ENCODE data around the gene CNR2.

The CNR2 gene

DNA sequence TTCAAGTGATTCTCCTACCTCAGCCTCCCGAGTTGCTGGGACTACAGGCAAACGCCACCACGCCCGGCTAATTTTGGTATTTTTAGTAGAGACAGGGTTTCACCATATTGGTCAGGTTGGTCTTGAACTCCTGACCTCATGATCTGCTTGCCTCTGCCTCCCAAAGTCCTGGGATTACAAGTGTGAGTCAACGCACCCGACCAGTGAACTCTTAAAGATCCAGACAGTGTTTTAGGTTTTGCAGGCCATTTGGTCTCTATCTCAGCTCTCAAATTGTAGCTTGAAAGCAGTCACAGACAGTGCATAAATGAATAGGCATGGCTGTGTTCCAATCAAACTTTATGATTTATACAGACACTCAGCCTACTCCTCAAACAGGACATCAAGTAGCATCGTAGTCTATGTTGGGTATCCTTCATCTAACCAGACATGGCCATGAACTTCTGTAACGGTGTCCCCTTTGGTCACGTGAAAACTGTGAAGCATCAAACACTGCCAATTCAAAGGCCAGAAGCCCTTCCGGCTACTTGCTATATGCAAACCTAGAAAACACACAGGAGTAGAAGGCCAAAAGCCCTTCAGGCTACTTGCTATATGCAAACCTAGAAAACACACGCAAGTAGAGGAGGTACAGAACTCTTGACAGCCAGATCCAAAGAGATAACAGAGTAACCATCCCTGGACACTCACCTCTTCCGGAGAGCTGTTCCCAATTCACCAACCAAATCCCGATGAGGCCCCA is 48.2 kb downstream of the CNR2 start:
- TF ChIP-seq BACH2 (CRISPR knock-in tag; IDR thresholded peaks at IDR 0.05; ENCODE audit: borderline replicate concordance) (no peak), TCF4 (CRISPR knock-in tag; IDR thresholded peaks at IDR 0.05; ENCODE audit: borderline replicate concordance) (no peak), ZNF8 (CRISPR knock-in tag; IDR thresholded peaks at IDR 0.05) (no peak), PPARA (CRISPR knock-in tag; IDR thresholded peaks at IDR 0.05; ENCODE audit: borderline replicate concordance) (no peak), SNAI2 (CRISPR knock-in tag; IDR thresholded peaks at IDR 0.05) (no peak), GLIS3 (CRISPR knock-in tag; IDR thresholded peaks at IDR 0.05) (no peak), ZFP30 (CRISPR knock-in tag; IDR thresholded peaks at IDR 0.05) (no peak), ZC3H10 (CRISPR knock-in tag; IDR thresholded peaks at IDR 0.05) (no peak), ARNTL (CRISPR knock-in tag; IDR thresholded peaks at IDR 0.05; ENCODE audit: borderline replicate concordance, low read depth) (no peak), ZFP3 (CRISPR knock-in tag; IDR thresholded peaks at IDR 0.05) (no peak)
- TF ChIP-seq, protein P1, sequence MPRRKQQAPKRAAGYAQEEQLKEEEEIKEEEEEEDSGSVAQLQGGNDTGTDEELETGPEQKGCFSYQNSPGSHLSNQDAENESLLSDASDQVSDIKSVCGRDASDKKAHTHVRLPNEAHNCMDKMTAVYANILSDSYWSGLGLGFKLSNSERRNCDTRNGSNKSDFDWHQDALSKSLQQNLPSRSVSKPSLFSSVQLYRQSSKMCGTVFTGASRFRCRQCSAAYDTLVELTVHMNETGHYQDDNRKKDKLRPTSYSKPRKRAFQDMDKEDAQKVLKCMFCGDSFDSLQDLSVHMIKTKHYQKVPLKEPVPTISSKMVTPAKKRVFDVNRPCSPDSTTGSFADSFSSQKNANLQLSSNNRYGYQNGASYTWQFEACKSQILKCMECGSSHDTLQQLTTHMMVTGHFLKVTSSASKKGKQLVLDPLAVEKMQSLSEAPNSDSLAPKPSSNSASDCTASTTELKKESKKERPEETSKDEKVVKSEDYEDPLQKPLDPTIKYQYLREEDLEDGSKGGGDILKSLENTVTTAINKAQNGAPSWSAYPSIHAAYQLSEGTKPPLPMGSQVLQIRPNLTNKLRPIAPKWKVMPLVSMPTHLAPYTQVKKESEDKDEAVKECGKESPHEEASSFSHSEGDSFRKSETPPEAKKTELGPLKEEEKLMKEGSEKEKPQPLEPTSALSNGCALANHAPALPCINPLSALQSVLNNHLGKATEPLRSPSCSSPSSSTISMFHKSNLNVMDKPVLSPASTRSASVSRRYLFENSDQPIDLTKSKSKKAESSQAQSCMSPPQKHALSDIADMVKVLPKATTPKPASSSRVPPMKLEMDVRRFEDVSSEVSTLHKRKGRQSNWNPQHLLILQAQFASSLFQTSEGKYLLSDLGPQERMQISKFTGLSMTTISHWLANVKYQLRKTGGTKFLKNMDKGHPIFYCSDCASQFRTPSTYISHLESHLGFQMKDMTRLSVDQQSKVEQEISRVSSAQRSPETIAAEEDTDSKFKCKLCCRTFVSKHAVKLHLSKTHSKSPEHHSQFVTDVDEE (CRISPR knock-in tag; IDR thresholded peaks at IDR 0.05), result no peak
- TF ChIP-seq, protein P2, sequence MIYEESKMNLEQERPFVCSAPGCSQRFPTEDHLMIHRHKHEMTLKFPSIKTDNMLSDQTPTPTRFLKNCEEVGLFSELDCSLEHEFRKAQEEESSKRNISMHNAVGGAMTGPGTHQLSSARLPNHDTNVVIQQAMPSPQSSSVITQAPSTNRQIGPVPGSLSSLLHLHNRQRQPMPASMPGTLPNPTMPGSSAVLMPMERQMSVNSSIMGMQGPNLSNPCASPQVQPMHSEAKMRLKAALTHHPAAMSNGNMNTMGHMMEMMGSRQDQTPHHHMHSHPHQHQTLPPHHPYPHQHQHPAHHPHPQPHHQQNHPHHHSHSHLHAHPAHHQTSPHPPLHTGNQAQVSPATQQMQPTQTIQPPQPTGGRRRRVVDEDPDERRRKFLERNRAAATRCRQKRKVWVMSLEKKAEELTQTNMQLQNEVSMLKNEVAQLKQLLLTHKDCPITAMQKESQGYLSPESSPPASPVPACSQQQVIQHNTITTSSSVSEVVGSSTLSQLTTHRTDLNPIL (CRISPR knock-in tag; IDR thresholded peaks at IDR 0.05; ENCODE audit: low read depth), result no peak
- TF ChIP-seq, protein P3, sequence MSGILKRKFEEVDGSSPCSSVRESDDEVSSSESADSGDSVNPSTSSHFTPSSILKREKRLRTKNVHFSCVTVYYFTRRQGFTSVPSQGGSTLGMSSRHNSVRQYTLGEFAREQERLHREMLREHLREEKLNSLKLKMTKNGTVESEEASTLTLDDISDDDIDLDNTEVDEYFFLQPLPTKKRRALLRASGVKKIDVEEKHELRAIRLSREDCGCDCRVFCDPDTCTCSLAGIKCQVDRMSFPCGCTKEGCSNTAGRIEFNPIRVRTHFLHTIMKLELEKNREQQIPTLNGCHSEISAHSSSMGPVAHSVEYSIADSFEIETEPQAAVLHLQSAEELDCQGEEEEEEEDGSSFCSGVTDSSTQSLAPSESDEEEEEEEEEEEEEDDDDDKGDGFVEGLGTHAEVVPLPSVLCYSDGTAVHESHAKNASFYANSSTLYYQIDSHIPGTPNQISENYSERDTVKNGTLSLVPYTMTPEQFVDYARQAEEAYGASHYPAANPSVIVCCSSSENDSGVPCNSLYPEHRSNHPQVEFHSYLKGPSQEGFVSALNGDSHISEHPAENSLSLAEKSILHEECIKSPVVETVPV (CRISPR knock-in tag; IDR thresholded peaks at IDR 0.05), result no peak
- TF ChIP-seq, protein P4, sequence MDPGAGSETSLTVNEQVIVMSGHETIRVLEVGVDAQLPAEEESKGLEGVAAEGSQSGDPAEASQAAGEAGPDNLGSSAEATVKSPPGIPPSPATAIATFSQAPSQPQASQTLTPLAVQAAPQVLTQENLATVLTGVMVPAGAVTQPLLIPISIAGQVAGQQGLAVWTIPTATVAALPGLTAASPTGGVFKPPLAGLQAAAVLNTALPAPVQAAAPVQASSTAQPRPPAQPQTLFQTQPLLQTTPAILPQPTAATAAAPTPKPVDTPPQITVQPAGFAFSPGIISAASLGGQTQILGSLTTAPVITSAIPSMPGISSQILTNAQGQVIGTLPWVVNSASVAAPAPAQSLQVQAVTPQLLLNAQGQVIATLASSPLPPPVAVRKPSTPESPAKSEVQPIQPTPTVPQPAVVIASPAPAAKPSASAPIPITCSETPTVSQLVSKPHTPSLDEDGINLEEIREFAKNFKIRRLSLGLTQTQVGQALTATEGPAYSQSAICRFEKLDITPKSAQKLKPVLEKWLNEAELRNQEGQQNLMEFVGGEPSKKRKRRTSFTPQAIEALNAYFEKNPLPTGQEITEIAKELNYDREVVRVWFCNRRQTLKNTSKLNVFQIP (CRISPR knock-in tag; IDR thresholded peaks at IDR 0.05; ENCODE audit: borderline replicate concordance, low read depth), result no peak
- ATAC-seq, result no peak

DNA sequence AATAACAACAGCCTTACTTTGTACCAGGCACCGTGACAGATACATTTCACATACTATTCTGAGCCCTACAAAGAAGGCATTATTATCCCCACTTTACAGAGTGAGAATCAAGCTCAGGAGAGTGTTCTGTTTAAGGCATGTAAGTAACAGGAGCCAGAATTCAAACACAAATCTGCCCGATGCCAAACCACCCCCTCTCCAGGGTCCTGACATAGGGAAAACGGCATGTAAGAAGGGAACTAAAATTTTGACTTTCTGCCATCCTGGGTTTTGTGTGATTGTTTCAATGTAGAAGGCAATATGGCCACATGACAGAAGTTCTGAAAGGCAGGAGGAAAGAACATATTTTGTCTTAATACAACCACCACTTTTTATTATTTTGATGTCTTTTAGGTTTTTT is 50.5 kb downstream of the CNR2 start:
- no peak for ATAC-seq
- TF ChIP-seq ZNF70 (CRISPR knock-in tag; IDR thresholded peaks at IDR 0.05) (no peak), PPARA (CRISPR knock-in tag; IDR thresholded peaks at IDR 0.05; ENCODE audit: borderline replicate concordance) (no peak), ZC3H10 (CRISPR knock-in tag; IDR thresholded peaks at IDR 0.05) (no peak)

GRCh38 chr1:23854568-23854967 is 58.6 kb downstream of the CNR2 start:
- TF ChIP-seq ZFP30 (CRISPR knock-in tag; IDR thresholded peaks at IDR 0.05) (no peak), BACH2 (CRISPR knock-in tag; IDR thresholded peaks at IDR 0.05; ENCODE audit: borderline replicate concordance) (no peak), ZNF565 (CRISPR knock-in tag; conservative IDR thresholded peaks at IDR 0.05; ENCODE audit: low read depth) (no peak), ISL1 (CRISPR knock-in tag; IDR thresholded peaks at IDR 0.05) (no peak), ARNTL (CRISPR knock-in tag; IDR thresholded peaks at IDR 0.05; ENCODE audit: borderline replicate concordance, low read depth) (no peak), CSDC2 (CRISPR knock-in tag; IDR thresholded peaks at IDR 0.05) (no peak), GLIS3 (CRISPR knock-in tag; IDR thresholded peaks at IDR 0.05) (no peak), ZFP3 (CRISPR knock-in tag; IDR thresholded peaks at IDR 0.05) (no peak), PPARA (CRISPR knock-in tag; IDR thresholded peaks at IDR 0.05; ENCODE audit: borderline replicate concordance) (no peak), TOX (CRISPR knock-in tag; IDR thresholded peaks at IDR 0.05; ENCODE audit: borderline replicate concordance) (no peak), TCF4 (CRISPR knock-in tag; IDR thresholded peaks at IDR 0.05; ENCODE audit: borderline replicate concordance) (no peak)
- TF ChIP-seq, protein P5, sequence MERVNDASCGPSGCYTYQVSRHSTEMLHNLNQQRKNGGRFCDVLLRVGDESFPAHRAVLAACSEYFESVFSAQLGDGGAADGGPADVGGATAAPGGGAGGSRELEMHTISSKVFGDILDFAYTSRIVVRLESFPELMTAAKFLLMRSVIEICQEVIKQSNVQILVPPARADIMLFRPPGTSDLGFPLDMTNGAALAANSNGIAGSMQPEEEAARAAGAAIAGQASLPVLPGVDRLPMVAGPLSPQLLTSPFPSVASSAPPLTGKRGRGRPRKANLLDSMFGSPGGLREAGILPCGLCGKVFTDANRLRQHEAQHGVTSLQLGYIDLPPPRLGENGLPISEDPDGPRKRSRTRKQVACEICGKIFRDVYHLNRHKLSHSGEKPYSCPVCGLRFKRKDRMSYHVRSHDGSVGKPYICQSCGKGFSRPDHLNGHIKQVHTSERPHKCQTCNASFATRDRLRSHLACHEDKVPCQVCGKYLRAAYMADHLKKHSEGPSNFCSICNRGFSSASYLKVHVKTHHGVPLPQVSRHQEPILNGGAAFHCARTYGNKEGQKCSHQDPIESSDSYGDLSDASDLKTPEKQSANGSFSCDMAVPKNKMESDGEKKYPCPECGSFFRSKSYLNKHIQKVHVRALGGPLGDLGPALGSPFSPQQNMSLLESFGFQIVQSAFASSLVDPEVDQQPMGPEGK (CRISPR knock-in tag; IDR thresholded peaks at IDR 0.05; ENCODE audit: borderline replicate concordance), result no peak
- TF ChIP-seq, protein P1 (CRISPR knock-in tag; IDR thresholded peaks at IDR 0.05), result no peak
- TF ChIP-seq, protein P3 (CRISPR knock-in tag; IDR thresholded peaks at IDR 0.05), result no peak
- TF ChIP-seq, protein P2 (CRISPR knock-in tag; IDR thresholded peaks at IDR 0.05; ENCODE audit: low read depth), result no peak
- no peak for ATAC-seq

All from SK-N-SH treated with all-trans-retinoic acid at 6 μM for 48 hours (cell line).